ENCODE results near the gene SLC6A11. TPM values are rescaled to one million over a fixed set of nuclear protein-coding genes. Genes with fewer than 3 reads are reported as not detected.

The SLC6A11 gene
- total and polyA plus RNA-seq, 2 of the 13 experiments (the other 11 are each of a cell fraction or from before 2014, with no cell fraction given): 17.9 to 34.5 TPM

GRCh38 chr3:10935846-10936631, 120.0 kb downstream of the SLC6A11 start (continued):
- no peak for TF ChIP-seq PRDM4 (CRISPR knock-in tag; IDR thresholded peaks at IDR 0.05; ENCODE audit: borderline replicate concordance)
- TF ChIP-seq SMARCE1 (IDR thresholded peaks at IDR 0.05; ENCODE audit: borderline replicate concordance): no peak
- no peak for TF ChIP-seq ATAD3A (CRISPR knock-in tag; IDR thresholded peaks at IDR 0.05)

GRCh38 chr3:10936686-10937085, 120.7 kb downstream of the SLC6A11 start:
- 73% methylated on average over 3 of the region's 7 CpGs for WGBS (ENCODE audit: low lambda C conversion rate)
- BruUV-seq (replicated peaks): no TSS peak
- in situ Hi-C loops (cut with HindIII; ENCODE audit: extremely low pct_ligation_motif_present, low pct_unique_long_range_greater_than_20kb): no loop called here

More at GRCh38 chr3:10936686-10937085, 120.7 kb downstream of the SLC6A11 start:
- intact Hi-C loops (cut with micrococcal nuclease; ENCODE audit: unreplicated experiment): no loop called here
- H4K20me1 ChIP-seq (ENCODE audit: insufficient read depth, low read length): no peaks in the 10 kb centered on the region
- no peak overlapping the region for H3K27ac ChIP-seq (ENCODE audit: extremely low read length, insufficient read depth, low read length)
- no peak overlapping the region for H3K4me2 ChIP-seq (ENCODE audit: low read depth, low read length)
- H3K9ac ChIP-seq (ENCODE audit: insufficient read depth, low read depth, low read length): no peak overlapping the region
- CTCF ChIA-PET (ENCODE audit: low intra/inter-chr PET ratio, low total read pairs): no interaction called here
- H3K79me2 ChIP-seq (ENCODE audit: insufficient read depth, low read length): no peaks in the 10 kb centered on the region
- no peaks in the 10 kb centered on the region for H3K4me1 ChIP-seq (ENCODE audit: insufficient read depth, low read length)
- H3K9me3 ChIP-seq (ENCODE audit: low read length): peaks cover under 1% of the 10 kb centered on the region; the same call in 1 of the 2 replicates
- POLR2A ChIA-PET: no interaction called here
- TF ChIP-seq TBL1XR1 (IDR thresholded peaks at IDR 0.05; ENCODE audit: borderline replicate concordance, low read length, partially characterized antibody) (no peak), SIN3A (IDR thresholded peaks at IDR 0.05; ENCODE audit: borderline replicate concordance, low read depth, low read length) (no peak), SPEN (CRISPR knock-in tag; IDR thresholded peaks at IDR 0.05; ENCODE audit: low read depth) (no peak), ZNF572 (CRISPR knock-in tag; IDR thresholded peaks at IDR 0.05) (no peak), ZBTB3 (CRISPR knock-in tag; IDR thresholded peaks at IDR 0.05; ENCODE audit: borderline replicate concordance, low read depth) (no peak), ZC3H13 (CRISPR knock-in tag; IDR thresholded peaks at IDR 0.05) (no peak), ZNF547 (CRISPR knock-in tag; IDR thresholded peaks at IDR 0.05) (no peak), ZNF207 (IDR thresholded peaks at IDR 0.05; ENCODE audit: borderline replicate concordance) (no peak), PLSCR1 (CRISPR knock-in tag; IDR thresholded peaks at IDR 0.05; ENCODE audit: borderline replicate concordance) (no peak), NCOR1 (IDR thresholded peaks at IDR 0.05; ENCODE audit: borderline replicate concordance, low read length) (no peak), ZNF354B (CRISPR knock-in tag; IDR thresholded peaks at IDR 0.05) (no peak), PRDM4 (CRISPR knock-in tag; IDR thresholded peaks at IDR 0.05; ENCODE audit: borderline replicate concordance) (no peak), DDIT3 (CRISPR knock-in tag; IDR thresholded peaks at IDR 0.05) (no peak)
- FAIRE-seq: no peak
- no peak for DNase-seq (ENCODE audit: low spot score)
- H3K4me3 ChIP-seq (replicated peaks in 1 of 3; ENCODE audit: insufficient read depth in 1 of 3, low read depth in 2 of 3, low read length in 3 of 3): no peak overlapping the region
- 0 out of 5 replicates have a peak, but pooled peaks cover 0 to 1% of the 10 kb centered on the region in 2 experiments for H3K27me3 ChIP-seq (ENCODE audit: control insufficient read depth in 1 of 2, insufficient read depth in 2 of 2, low read length in 2 of 2)
- ATAC-seq: no peak
- no peak overlapping the region for H2AFZ ChIP-seq (ENCODE audit: low read length)
- peaks cover 0 to 11% of the 10 kb centered on the region in 2 experiments; a peak in 1 of 5 replicates for H3K36me3 ChIP-seq (replicated peaks in 1 of 2; ENCODE audit: control insufficient read depth in 1 of 2, insufficient read depth in 2 of 2, low read length in 2 of 2)

All from HepG2 (cell line).